ENCODE data around the gene APOL2.
"Not testable (repeated sequence)": the region's sequence is repeated elsewhere in the genome, so short reads cannot be mapped to it uniquely, and the experiment has no call there.

The APOL2 gene

DNA sequence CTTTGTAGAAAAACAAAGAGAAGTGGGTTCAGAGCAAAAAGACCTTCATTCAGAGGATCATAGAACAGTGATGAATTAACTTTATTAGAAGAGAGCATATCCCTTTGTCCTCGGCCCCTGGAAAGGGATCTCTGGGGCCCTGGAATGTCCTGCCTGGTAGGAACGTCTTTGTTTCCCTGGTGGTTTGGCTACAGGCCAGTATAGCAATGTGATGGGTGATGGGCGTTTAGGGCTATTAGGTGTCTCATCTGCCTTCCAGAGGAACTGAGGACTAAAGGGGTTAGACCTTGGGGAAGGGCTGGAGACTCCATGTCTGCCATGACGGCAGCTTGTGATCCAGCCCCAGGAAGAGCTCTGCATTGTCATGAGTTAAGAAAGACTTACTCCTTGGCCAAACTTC, 46.8 kb downstream of the APOL2 start:
- in situ Hi-C loops (cut with HindIII; ENCODE audit: low pct_ligation_motif_present, low pct_unique_long_range_greater_than_20kb, low sequenced_read_pairs): no loop called here

DNA sequence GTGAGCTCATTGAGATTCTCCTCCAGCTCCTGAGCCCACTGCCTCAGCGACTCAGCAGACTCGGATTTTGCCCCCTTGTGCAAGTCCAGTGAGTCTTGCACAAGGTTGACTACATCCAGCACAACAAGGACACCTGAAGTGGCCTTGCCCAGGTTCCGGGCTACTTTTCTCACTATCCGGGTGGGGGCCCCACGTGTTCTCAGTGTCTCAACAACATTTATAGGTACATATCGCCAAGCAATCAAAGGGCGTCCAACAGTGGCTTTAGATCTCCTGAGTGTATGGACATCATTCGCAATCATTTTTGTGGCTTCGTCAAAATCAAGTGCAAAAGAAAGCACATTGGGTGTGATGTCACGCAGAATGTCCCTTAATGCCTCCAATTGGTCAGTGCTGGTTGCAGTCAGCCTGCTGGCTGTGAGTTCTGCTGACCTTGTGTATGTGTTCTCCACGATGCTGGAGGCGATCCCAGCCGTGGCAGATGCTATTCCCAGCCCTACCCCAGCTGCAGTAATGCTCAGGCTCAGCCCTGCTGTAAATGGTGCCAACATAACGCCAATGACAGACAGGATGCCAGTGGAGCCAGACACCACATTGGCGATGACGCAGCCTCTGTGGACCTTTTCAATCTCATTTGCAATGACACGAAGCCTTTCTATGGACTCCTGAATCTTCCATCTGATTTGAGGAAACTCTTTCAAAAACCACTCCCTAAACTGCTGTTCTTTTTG, 48.1 kb downstream of the APOL2 start:
- no peak for DNase-seq
- in situ Hi-C loops (cut with HindIII; ENCODE audit: low pct_ligation_motif_present, low pct_unique_long_range_greater_than_20kb, low sequenced_read_pairs): no loop called here

More for the DNA sequence above, 46.8 kb downstream of the APOL2 start:
- no peak for DNase-seq

GRCh38 chr22:36187862-36188261, 51.5 kb downstream of the APOL2 start:
- in situ Hi-C loops (cut with HindIII; ENCODE audit: low pct_ligation_motif_present, low pct_unique_long_range_greater_than_20kb, low sequenced_read_pairs); DNase-seq: not testable (repeated sequence)

- in situ Hi-C loops (cut with HindIII; ENCODE audit: low pct_ligation_motif_present, low pct_unique_long_range_greater_than_20kb, low sequenced_read_pairs): no loop called here
- no peak for DNase-seq
Measured at GRCh38 chr22:36185828-36186624, 53.3 kb downstream of the APOL2 start.

DNA sequence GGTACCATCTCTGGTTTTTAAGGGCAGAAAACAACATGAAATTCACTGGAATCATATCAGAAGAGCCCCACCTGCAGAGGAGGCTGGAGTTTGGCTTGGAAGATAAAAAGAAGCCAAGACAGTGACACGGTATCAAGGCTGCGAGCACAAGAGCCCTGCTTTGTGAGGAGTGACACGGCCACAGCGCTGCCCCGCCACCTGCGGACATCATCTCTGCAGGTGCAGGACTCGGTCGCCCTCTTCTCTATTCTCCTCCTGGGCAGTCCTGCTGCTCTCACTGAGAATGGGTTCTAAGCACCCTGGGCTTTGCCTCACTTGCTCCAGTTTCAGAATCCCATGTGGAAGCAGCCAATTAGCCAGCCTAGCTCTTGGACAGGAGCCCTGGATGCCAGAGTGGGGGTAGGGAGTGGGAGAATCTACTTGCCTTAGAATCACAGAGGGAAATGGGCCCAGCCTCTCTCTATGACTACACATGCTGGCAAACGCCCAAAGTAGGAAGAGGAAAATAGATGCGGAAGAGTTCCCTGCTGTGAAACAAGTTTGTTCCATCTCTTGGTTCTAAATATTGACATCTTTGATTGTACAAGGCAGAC, 54.8 kb downstream of the APOL2 start:
- no peak for DNase-seq

DNA sequence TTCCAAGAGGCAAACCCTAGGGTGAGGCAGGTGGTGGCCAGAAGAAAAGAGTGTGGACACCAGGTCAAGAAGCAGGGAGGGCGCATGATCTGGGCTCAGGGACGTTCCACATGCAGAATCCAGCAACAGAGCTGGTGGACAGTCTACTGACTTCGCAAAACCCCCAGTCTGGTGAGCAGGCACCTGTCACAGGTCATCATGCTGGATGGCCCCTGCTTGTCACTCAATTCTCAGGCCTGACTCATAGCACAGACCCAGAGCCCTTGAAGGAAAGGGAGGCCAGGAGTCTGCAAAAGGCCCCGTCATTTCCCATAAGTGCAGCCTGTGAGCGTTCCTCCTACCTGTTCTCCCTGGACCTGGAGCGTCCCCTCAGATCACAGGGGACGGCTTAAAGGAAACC, 55.9 kb downstream of the APOL2 start:
- no peak for DNase-seq
- in situ Hi-C loops (cut with HindIII; ENCODE audit: low pct_ligation_motif_present, low pct_unique_long_range_greater_than_20kb, low sequenced_read_pairs): no loop called here

More for the DNA sequence above, 54.8 kb downstream of the APOL2 start:
- in situ Hi-C loops (cut with HindIII; ENCODE audit: low pct_ligation_motif_present, low pct_unique_long_range_greater_than_20kb, low sequenced_read_pairs): no loop called here

GRCh38 chr22:36182857-36183256, 56.5 kb downstream of the APOL2 start:
- no peak for DNase-seq
- in situ Hi-C loops (cut with HindIII; ENCODE audit: low pct_ligation_motif_present, low pct_unique_long_range_greater_than_20kb, low sequenced_read_pairs): no loop called here

- in situ Hi-C loops (cut with HindIII; ENCODE audit: low pct_ligation_motif_present, low pct_unique_long_range_greater_than_20kb, low sequenced_read_pairs): no loop called here
- DNase-seq: no peak
Measured at GRCh38 chr22:36182056-36182455, 57.3 kb downstream of the APOL2 start.

DNA sequence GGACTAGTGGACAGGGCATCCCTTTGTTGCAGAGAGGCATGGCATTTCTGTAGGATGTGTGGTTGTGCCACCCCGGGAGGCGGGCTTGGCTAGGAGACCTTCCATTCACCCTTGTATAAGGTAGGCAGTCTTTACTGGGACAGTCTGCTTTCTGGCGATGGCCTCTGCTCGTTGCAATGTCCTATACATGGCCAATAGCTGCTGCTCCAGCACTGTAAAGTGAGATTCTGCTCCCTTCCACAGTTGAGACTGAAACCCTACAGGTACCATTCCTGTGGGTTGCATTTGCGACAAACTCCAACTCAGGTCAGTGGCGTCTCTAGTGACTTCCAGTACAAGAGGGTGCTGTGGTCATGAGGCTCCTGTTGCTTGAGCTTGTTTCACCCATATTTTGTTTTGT, 58.4 kb downstream of the APOL2 start:
- in situ Hi-C loops (cut with HindIII; ENCODE audit: low pct_ligation_motif_present, low pct_unique_long_range_greater_than_20kb, low sequenced_read_pairs): no loop called here
- no peak for DNase-seq

DNA sequence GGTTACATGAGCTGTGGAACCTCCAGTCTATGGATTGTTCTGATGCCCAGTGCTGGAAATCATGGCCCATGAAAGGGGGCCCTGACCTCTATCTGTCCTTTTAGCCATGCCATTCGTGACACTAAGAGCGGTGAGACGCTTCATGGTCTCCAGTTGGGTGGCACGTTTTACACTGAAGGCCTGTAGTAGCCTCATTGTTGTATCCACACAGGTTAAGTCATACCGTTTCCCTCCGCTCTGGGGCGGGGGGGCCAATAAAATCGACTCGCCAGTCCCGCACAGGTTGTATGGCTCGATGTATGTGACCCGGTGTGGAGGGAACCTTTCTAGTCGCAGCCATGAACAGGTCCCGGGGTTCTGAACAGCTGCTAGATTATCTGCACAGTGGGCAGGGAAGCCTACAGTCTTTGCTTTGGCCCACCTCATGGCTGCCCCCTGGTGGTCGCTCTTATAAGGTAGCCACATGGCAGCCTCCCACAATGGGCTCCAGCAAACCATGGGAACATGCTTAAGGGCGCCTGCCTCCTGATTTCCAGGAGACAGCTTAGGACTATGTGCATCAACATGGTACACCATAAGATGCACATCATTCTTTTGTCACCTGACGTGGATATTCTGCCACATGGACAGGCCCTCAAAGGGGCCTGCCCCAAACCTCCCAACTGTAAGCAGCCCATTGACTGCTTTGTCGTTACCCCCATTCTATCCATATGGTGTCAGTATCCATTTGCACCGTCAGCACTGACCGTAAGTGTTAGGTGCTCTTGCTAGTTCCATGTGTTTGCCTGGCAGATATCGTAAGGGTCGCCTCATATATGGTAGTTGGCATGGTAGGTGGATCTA, 59.1 kb downstream of the APOL2 start:
- peak; percentile 51 for DNase-seq
- in situ Hi-C loops (cut with HindIII; ENCODE audit: low pct_ligation_motif_present, low pct_unique_long_range_greater_than_20kb, low sequenced_read_pairs): no loop called here

DNA sequence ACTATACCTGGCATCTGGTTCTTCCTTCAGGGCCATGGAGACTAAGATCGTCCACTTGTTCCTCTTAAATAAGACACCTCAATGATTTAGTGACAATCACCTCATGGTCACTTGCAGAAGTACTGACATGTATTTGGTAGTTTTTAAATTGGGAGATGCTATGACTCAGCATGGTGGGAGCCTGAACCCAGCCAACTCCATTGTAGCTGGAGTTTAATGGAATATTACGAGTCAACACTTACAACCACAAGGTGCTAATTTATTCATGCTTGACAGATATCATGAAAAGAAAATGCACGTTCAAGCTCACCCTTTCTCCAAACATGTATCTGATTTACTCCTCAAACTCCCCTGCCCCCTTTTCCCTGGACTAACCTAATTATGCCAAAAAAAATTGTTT, 62.2 kb downstream of the APOL2 start:
- in situ Hi-C loops (cut with HindIII; ENCODE audit: low pct_ligation_motif_present, low pct_unique_long_range_greater_than_20kb, low sequenced_read_pairs): no loop called here
- no peak for DNase-seq

Data from ACHN (cell line).